Suprapubic skin (tissue), 3 donors: ENCODE measurements around the gene TLX1.

Source experiments
- EP300 ChIP-seq: sonication (generic); formaldehyde crosslinking; IDR thresholded peaks from one replicate; pipeline ENCODE4 v1.6.1; 2017; ENCODE audit warnings: antibody characterized with exemption
- POLR2A ChIP-seq, 2 donors: fragments of 450-650 bp; IDR thresholded peaks; one replicate each; pipeline ENCODE4 v1.6.1; 2017; ENCODE audit warnings: antibody characterized with exemption in 2 of 2, mild to moderate bottlenecking in 2 of 2, moderate library complexity in 2 of 2
- TF ChIP-seq, protein P1 (sequence below), 2 donors: fragments of 200-600 bp in 1 of 2; fragments of 450-650 bp in 1 of 2; sonication (generic) in 1 of 2; IDR thresholded peaks; one replicate each; pipeline ENCODE4 v1.5.1; 2016 to 2019; ENCODE audit warnings: antibody characterized with exemption in 2 of 2, mild to moderate bottlenecking in 1 of 2, moderate library complexity in 1 of 2

DNA sequence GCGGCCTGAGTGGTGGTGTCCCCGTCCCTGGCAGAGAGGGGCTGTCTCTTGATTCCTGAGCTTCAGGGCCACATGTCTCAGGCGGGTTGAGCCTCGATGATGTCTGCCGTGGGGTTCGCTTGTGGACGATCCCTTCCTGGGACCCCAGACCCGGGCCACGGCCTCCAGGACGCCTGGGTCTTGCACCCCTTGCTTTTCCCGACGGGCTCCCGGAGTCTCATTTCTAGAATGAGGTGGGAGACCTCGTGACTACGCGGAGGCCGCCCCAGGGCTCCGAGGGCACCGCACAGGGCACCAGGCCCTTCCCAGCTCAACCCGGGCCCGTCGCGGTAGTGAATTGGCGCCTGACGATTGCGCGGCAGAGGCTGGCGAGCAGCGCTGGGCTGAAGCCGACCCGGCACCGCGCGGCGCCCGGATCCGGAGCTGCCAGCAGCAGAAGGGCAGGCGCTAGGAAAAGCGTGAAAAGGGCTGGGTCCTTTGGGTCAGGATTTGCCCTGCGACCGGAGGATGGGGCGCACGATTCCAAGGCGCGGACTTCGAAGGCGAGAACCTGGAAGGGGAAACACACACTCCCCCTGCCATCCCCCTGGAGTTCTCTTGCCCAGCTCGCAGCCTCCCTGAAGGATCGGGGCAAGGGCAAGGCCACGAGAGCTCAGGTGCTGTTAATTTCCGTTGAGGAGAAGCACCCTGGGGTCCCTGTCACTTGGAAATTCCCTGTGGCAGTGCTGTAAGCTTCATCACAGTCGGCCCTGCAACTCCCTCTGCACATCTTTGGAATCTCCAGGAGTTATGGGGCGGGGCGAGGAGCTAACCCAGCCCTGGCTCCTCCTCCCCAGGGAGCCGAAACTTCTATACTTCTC, 15.5 kb downstream of the TLX1 start:
- TF ChIP-seq, protein P1, sequence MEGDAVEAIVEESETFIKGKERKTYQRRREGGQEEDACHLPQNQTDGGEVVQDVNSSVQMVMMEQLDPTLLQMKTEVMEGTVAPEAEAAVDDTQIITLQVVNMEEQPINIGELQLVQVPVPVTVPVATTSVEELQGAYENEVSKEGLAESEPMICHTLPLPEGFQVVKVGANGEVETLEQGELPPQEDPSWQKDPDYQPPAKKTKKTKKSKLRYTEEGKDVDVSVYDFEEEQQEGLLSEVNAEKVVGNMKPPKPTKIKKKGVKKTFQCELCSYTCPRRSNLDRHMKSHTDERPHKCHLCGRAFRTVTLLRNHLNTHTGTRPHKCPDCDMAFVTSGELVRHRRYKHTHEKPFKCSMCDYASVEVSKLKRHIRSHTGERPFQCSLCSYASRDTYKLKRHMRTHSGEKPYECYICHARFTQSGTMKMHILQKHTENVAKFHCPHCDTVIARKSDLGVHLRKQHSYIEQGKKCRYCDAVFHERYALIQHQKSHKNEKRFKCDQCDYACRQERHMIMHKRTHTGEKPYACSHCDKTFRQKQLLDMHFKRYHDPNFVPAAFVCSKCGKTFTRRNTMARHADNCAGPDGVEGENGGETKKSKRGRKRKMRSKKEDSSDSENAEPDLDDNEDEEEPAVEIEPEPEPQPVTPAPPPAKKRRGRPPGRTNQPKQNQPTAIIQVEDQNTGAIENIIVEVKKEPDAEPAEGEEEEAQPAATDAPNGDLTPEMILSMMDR (IDR thresholded peaks at IDR 0.05) = no peak
- TF ChIP-seq EP300 (no peak), POLR2A (IDR thresholded peaks at IDR 0.05) (no peak)
